ENCODE measurements around the gene TRIML1. TPM values are rescaled to one million over a fixed set of nuclear protein-coding genes. Genes with fewer than 3 reads are reported as not detected.

TRIML1 gene
- total RNA-seq, 2 donors from 2014 or later: not detected

- Histone ChIP-seq H3K27ac (no peak overlapping the region), H3K4me1 (no peaks in the 10 kb centered on the region), H3K4me3 (no peak overlapping the region), H3K9me3 (no peaks in the 10 kb centered on the region), H3K27me3 (no peaks in the 10 kb centered on the region), H3K36me3 (no peaks in the 10 kb centered on the region)
- TF ChIP-seq CTCF (IDR thresholded peaks at IDR 0.05): no peak
- no peak for DNase-seq (ENCODE audit: low spot score)
Observed at GRCh38 chr4:188121530-188121929, 17.7 kb upstream of the TRIML1 start.

- H3K9me3 ChIP-seq: no peaks in the 10 kb centered on the region
- H3K27me3 ChIP-seq: no peaks in the 10 kb centered on the region
- no peaks in the 10 kb centered on the region for H3K36me3 ChIP-seq
- no peak for DNase-seq (ENCODE audit: low spot score)
- TF ChIP-seq CTCF (IDR thresholded peaks at IDR 0.05): no peak
- H3K4me1 ChIP-seq: no peaks in the 10 kb centered on the region
- no peak overlapping the region for H3K4me3 ChIP-seq
- no peak overlapping the region for H3K27ac ChIP-seq
Observed at GRCh38 chr4:188127214-188127874, 11.9 kb upstream of the TRIML1 start.

GRCh38 chr4:188130355-188130754, 8.9 kb upstream of the TRIML1 start:
- Histone ChIP-seq H3K27me3 (no peaks in the 10 kb centered on the region), H3K4me1 (no peaks in the 10 kb centered on the region), H3K36me3 (no peaks in the 10 kb centered on the region), H3K4me3 (no peak overlapping the region), H3K27ac (no peak overlapping the region), H3K9me3 (no peaks in the 10 kb centered on the region)
- no peak for TF ChIP-seq CTCF (IDR thresholded peaks at IDR 0.05)
- no peak for DNase-seq (ENCODE audit: low spot score)

GRCh38 chr4:188132232-188132631, 7.0 kb upstream of the TRIML1 start:
- no peak for TF ChIP-seq CTCF (IDR thresholded peaks at IDR 0.05)
- H3K27me3 ChIP-seq: no peaks in the 10 kb centered on the region
- H3K27ac ChIP-seq: no peak overlapping the region
- no peak for DNase-seq (ENCODE audit: low spot score)
- no peaks in the 10 kb centered on the region for H3K36me3 ChIP-seq
- no peaks in the 10 kb centered on the region for H3K9me3 ChIP-seq
- H3K4me3 ChIP-seq: no peak overlapping the region
- no peaks in the 10 kb centered on the region for H3K4me1 ChIP-seq

GRCh38 chr4:188138227-188138626, 1.0 kb upstream of the TRIML1 start:
- Histone ChIP-seq H3K27me3 (no peaks in the 10 kb centered on the region), H3K27ac (no peak overlapping the region), H3K36me3 (no peaks in the 10 kb centered on the region), H3K9me3 (no peaks in the 10 kb centered on the region), H3K4me1 (no peaks in the 10 kb centered on the region), H3K4me3 (no peak overlapping the region)
- DNase-seq (ENCODE audit: low spot score): no peak
- no peak for TF ChIP-seq CTCF (IDR thresholded peaks at IDR 0.05)

GRCh38 chr4:188139671-188140070, 430 bp downstream of the TRIML1 start:
- H3K27ac ChIP-seq: no peak overlapping the region
- H3K9me3 ChIP-seq: no peaks in the 10 kb centered on the region
- TF ChIP-seq CTCF (IDR thresholded peaks at IDR 0.05): no peak
- H3K4me1 ChIP-seq: no peaks in the 10 kb centered on the region
- no peak overlapping the region for H3K4me3 ChIP-seq
- no peaks in the 10 kb centered on the region for H3K36me3 ChIP-seq
- no peaks in the 10 kb centered on the region for H3K27me3 ChIP-seq
- no peak for DNase-seq (ENCODE audit: low spot score)
